GM21367 (cell line): Measurements from ENCODE around the gene CCNJL.
"Not testable (repeated sequence)": the region's sequence is repeated elsewhere in the genome, so short reads cannot be mapped to it uniquely, and the experiment has no call there.

Source experiments
- ATAC-seq: cut with Tn5 transposase; IDR thresholded peaks from one replicate; pipeline ENCODE4 v1.9.1; 2021; ENCODE audit not compliant: unreplicated experiment

Gene CCNJL

GRCh38 chr5:160334716-160335115 is 22.4 kb upstream of the CCNJL start:
- not testable (repeated sequence) for ATAC-seq

DNA sequence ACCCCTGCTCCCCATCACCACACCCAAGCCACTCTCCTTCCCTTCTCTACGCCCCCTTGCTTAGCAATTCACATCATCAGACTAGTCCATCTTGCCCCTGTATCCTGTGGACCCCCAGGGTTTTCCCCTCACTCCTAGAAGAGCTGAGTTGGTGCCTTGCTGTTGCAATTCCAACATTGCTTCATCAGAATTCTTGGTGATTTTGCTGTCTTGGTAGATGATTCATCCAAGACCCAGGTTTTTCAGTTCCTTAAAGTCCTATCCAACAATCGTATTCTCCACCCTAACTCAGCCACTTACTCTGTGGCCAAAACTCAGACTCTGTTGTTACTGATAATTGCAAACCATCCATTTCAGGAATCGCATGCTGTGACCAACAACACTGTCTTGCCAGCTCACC is 21.4 kb upstream of the CCNJL start:
- ATAC-seq = no peak

DNA sequence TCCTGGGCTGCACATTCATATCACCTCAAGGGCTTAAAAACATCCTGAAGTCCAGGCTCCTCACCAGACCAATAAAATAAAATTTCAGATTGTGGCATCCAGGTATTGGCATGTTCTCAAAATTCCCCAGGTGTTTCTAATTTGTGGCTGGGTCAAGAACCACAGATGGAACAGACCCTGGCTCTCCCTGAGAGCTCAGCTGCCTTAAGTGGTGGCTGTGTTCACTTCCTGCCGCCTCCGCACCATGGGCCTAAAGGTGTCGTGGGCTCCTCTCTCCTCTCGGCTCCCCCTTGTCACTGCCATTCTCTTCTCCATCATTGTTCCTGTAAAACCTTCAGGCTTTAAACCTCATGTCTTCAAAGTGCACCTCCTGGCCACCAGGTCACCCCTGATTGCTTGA is 17.8 kb upstream of the CCNJL start:
- ATAC-seq = no peak

DNA sequence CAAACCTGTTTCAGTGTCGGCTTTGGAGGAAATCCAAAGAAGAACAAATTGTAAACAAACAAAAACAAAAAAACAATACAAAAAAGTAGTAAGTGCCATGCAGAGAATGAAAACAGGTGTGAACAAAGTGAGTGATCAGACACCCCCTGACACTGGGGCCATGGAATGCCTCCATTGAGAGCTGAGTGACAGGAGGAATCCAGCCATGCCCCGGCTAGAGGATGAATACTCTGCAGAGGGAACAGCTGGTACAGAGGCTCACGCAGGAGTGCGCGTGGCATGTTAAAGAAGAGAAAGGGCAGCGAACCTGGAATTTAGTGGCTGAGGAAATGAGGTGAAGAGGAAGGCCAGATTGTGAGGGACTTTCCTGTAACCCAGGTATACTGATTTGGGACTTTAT is 15.5 kb upstream of the CCNJL start:
- no peak for ATAC-seq

- no peak for ATAC-seq
Measured at GRCh38 chr5:160326981-160327380, 14.6 kb upstream of the CCNJL start.

- ATAC-seq = no peak
Measured at GRCh38 chr5:160325716-160326115, 13.4 kb upstream of the CCNJL start.

GRCh38 chr5:160324886-160325285 is 12.5 kb upstream of the CCNJL start:
- ATAC-seq = no peak

DNA sequence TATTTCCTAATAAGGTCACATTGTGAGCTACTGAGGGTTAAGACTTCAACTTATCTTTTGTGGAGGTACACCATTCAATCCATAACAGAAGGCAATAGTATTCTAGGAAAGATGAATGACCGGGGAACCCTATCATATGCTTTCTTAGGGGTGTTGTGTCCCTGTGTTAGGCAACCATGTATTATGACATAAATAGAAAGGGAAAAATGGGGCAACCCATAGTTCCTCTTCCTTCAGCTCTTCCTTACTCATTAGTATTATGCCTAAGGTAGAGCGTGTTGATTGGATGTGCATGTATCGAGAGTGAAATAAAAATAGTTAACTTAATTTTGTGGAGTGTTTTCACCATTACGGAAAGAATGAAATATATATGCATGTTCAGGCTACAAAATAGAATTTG is 6.0 kb upstream of the CCNJL start:
- ATAC-seq = no peak

GRCh38 chr5:160317434-160317833 is 5.1 kb upstream of the CCNJL start:
- ATAC-seq = no peak

DNA sequence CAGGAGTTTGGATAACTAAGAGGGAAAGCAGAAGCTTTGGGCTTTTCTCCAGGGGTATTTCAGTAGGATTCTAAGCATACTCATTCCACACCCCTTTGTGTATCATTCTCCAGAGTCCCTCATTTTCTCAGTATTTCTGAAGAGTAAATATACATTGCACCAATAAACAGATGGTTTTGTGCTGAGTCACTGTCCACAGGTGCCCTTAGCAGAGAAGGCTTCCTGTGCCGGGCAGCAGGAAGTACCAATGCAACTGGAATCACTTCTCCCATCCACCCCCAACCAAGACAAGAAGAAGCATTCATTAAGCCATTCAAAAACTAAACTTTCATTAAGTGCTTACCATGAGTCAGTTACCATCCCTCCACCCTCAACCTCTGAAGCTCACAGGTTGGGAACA is 3.6 kb upstream of the CCNJL start:
- no peak for ATAC-seq

GRCh38 chr5:160312960-160313727 is 780 bp upstream of the CCNJL start:
- no peak for ATAC-seq

- no peak for ATAC-seq
Measured at GRCh38 chr5:160311491-160312133, 752 bp downstream of the CCNJL start.

DNA sequence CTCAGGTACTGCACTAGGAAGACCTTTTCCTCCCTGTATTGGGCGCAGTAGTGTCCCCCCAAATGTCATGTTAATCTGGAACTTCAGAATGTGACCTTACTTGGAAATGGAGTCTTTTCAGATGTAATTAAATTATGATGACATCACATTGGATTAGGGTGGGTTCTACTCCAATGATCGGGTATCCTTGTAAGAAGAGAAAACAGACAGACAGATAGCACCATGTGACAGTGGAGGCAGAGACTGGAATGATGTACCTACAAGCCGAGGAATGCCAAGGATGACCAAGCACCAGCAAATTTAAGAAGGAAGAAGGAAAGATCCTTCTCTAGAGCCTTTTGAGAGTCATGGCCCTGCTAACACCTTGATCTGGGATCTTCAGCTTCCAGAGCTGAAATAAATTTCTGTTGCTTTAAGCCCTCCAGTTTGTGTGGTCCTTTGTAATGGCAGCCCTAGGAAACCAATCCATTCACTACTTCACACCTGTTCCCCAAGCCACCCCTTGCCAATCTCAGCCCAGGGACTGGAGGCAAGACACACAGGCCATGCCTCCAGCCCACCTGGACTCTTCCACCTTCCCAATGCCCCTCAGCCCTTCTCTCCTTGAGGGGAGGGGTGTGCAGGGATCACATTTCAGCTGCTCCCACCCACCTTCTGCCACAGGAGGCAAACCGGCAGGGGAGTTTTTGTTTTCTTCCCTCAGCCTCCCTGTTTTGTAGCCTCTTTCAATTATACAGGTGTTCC is 1.6 kb downstream of the CCNJL start:
- no peak for ATAC-seq

- ATAC-seq = no peak
Measured at GRCh38 chr5:160310140-160310539, 2.2 kb downstream of the CCNJL start.

DNA sequence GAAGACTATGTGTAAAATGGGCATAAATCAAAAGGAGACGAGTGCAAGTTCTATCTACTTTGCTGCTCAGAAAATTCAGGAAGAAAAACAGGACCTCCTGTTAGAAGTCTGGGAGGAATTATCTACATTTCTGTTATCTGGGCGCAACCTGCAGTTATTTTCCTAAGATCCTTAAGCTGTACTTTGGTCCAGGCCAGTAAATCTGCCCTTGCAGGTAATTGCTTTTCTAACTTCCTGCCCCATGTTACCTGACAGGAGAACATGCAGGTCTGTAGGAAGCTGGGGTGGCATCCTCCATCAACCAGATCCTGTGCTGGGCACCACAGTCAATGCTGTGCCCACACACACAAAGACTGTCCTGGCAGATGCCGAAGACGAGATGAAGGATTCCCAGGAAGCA is 5.7 kb downstream of the CCNJL start:
- no peak for ATAC-seq

- ATAC-seq = no peak
Measured at GRCh38 chr5:160305319-160305718, 7.0 kb downstream of the CCNJL start.

DNA sequence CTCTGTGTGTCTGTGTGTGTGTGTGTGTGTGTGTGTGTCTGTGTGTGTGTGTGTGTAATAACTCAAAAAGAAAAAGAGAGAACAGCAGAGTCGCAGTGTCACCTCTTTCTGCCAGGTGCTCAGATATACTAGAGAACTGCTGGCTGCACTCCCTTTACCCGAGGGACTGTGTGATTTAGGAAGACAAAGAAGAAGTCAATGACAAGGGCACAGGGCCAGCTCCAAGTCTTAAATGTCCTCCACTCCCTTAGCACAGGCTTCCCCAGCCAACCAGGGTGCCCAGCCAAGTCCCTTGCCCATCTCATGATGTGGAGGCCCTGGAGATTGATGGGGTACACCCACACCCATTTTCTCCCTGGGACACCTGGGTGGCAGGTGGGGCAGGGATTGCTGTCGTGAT is 8.7 kb downstream of the CCNJL start:
- ATAC-seq = no peak

DNA sequence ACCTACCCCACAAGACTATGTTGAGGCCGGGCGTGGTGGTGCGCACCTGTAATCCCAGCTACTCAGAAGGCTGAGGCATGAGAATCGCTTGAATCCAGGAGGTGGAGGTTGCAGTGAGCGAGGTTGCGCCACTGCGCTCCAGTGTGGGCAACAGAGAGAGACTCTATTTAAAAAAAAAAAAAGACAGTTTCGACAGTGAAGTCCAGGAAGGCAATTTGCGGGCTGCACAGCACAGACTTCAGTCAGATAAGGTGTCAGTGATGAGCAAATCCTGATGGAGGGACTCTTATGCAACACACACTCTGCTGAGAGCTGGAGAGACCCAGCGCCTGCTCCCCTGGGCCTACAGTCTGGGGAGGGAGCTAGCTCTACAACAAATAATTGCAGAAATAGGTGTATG is 14.2 kb downstream of the CCNJL start:
- no peak for ATAC-seq

- ATAC-seq = no peak
Measured at GRCh38 chr5:160297776-160298175, 14.6 kb downstream of the CCNJL start.

DNA sequence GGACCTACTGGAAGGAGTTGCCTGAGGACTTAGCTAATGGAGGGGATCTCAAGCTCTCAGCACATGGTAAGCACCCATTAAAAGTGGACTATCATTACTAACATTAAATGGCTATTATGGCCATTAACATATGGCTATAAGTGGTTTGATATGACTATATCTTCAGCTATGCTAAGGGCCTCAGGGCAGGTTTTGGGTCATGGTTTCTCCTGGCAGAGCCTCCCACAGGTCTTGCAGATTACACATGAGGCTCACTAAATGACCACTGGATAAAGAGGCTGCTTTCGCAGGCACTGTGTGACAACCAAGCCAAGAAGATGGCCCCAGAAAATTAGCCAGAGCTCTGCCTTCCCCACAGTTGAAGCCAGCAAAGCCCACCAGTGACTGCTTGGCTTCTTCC is 15.4 kb downstream of the CCNJL start:
- no peak for ATAC-seq

GRCh38 chr5:160296496-160296895 is 15.9 kb downstream of the CCNJL start:
- no peak for ATAC-seq

DNA sequence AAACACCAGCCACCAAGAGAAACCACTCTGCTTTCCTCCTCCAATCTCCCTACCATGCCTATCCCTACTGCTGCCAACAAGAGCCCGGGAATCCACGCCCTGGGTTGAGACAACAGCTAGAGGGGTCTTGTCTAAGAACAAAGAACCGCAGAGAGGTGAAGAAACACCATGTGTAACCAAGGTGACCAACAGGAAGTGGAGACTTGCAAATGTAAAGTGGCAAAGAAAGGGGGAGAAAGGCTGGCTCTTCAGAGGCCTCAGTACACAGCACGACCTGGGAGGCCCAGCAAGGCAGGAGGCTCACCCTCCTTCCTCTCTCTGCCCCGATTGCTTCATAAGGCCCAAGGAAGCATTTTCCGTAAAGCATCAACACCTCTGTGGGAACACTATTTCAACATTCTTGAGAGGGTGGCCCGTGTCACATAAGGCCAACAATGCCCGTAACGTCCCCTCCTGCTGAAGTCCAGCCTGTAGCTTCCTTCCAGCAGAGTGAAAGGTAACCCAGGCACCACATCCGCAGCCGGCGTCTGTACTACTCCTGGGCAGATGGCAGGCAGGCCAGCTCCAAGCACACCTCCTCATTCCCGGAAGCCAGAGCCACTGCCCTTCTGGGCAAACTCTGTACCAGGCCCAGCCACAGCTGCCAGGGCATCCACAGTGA is 18.3 kb downstream of the CCNJL start:
- ATAC-seq = no peak
